GM12878 (cell line): ENCODE results near the gene HIVEP2. TPM values are rescaled to one million over a fixed set of nuclear protein-coding genes. Genes with fewer than 3 reads are reported as not detected.

ENCODE experiments used
- ATAC-seq: fragments of 200-7000 bp; cut with Tn5 transposase; 3 replicates; pipeline ENCODE4 v1.9.1; 2020; ENCODE audit warnings: mild to moderate bottlenecking, moderate library complexity
- BruUV-seq: library from RNA; stranded (reverse); fragments of 400-500 nt; replicated peaks from 2 replicates; lab custom pipeline; 2021; lab: Mats Ljungman, UMichigan
- CTCF ChIA-PET: fragments of 300-600 bp; sonication (Branson Sonifier 250); formaldehyde crosslinking; extraction: SDS; loops from one replicate; lab custom pipeline; 2021; ENCODE audit warnings: inconsistent platforms; lab: Yijun Ruan, JAX
- POLR2A ChIA-PET: fragments of 350-600 bp; formaldehyde crosslinking; extraction: SDS; loops from one replicate; lab custom pipeline; 2021; ENCODE audit warnings: inconsistent platforms; lab: Charles Lee
- RAD21 ChIA-PET: fragments of 300-600 bp; sonication (Branson Sonifier 250); formaldehyde crosslinking; loops from one replicate; lab custom pipeline; 2023; ENCODE audit warnings: antibody characterized with exemption; ENCODE audit not compliant: unreplicated experiment; lab: Charles Lee
- SMC1A ChIA-PET: fragments of 300-600 bp; sonication (Branson Sonifier 250); formaldehyde crosslinking; loops from one replicate; lab custom pipeline; 2023; ENCODE audit not compliant: unreplicated experiment, uncharacterized antibody; lab: Charles Lee
- DNase-seq: peaks from one replicate; pipeline ENCODE4 v3.0.0-alpha.2; 2011; ENCODE audit warnings: low read depth, low spot score
- FAIRE-seq: peaks from 3 replicates; lab custom pipeline; 2011; peaks lifted over from hg19 to GRCh38; lab: Jason Lieb, UNC
- H2AFZ ChIP-seq: 2 replicates; pipeline ENCODE4 v1.6.0; 2011; ENCODE audit warnings: low read depth, low read length, control low read depth; ENCODE audit not compliant: control insufficient read depth
- H3K27ac ChIP-seq: 2 replicates; pipeline ENCODE4 v1.5.1; 2011; ENCODE audit warnings: control low read depth; ENCODE audit not compliant: control insufficient read depth, insufficient read depth
- H3K27me3 ChIP-seq, 2 experiments: replicated peaks in 1 of 2; 2 replicates each; pipeline versions ENCODE4 v1.6.0 to v1.6.1; 2011; ENCODE audit warnings: low read length in 1 of 2; ENCODE audit not compliant: control insufficient read depth in 2 of 2, insufficient read depth in 2 of 2
- H3K36me3 ChIP-seq, 2 experiments: 2 replicates each; pipeline ENCODE4 v1.5.1; 2011; ENCODE audit warnings: low read length in 1 of 2; ENCODE audit not compliant: control insufficient read depth in 2 of 2, insufficient read depth in 2 of 2
- H3K4me1 ChIP-seq: 2 replicates; pipeline ENCODE4 v1.6.1; 2011; ENCODE audit warnings: mild to moderate bottlenecking, low read length, moderate library complexity, mixed read lengths; ENCODE audit not compliant: control insufficient read depth, insufficient read depth
- H3K4me2 ChIP-seq: 2 replicates; pipeline ENCODE4 v1.6.0; 2011; ENCODE audit warnings: control low read depth; ENCODE audit not compliant: control insufficient read depth, insufficient read depth
- H3K4me3 ChIP-seq: fragments of 200-600 bp; sonication (generic); 2 replicates; pipeline ENCODE4 v1.5.1; 2016
- H3K79me2 ChIP-seq: 2 replicates; pipeline ENCODE4 v1.6.0; 2011; ENCODE audit warnings: low read length; ENCODE audit not compliant: control insufficient read depth, insufficient read depth
- H3K9ac ChIP-seq: 2 replicates; pipeline ENCODE4 v1.8.0; 2011; ENCODE audit warnings: low read length, control low read depth, mixed read lengths; ENCODE audit not compliant: control insufficient read depth, insufficient read depth
- H3K9me3 ChIP-seq: replicated peaks from 3 replicates; pipeline ENCODE4 v1.5.1; 2011; ENCODE audit warnings: mild to moderate bottlenecking, low read length; ENCODE audit not compliant: control insufficient read depth, insufficient read depth
- H4K20me1 ChIP-seq: 2 replicates; pipeline ENCODE4 v1.6.0; 2011; ENCODE audit not compliant: control insufficient read depth, insufficient read depth
- CHD1 ChIP-seq: IDR thresholded peaks from 2 replicates; pipeline ENCODE4 v1.6.1; 2012; ENCODE audit warnings: low read depth, low read length, improper control_type of control experiment
- CREM ChIP-seq: IDR thresholded peaks from 2 replicates; pipeline ENCODE4 v1.6.1; 2014; ENCODE audit warnings: antibody characterized with exemption, low read depth
- EED ChIP-seq: sonication (generic); IDR thresholded peaks from 2 replicates; pipeline ENCODE4 v1.6.1; 2016; ENCODE audit warnings: antibody characterized with exemption, low read depth
- KDM1A ChIP-seq: fragments of 200-600 bp; sonication (generic); IDR thresholded peaks from 2 replicates; pipeline ENCODE4 v1.6.1; 2016; ENCODE audit warnings: borderline replicate concordance
- LARP7 ChIP-seq: fragments of 450-650 bp; IDR thresholded peaks from 2 replicates; pipeline ENCODE4 v1.6.1; 2017; ENCODE audit warnings: mild to moderate bottlenecking
- PRDM15 ChIP-seq: fragments of 450-650 bp; formaldehyde crosslinking; IDR thresholded peaks from 2 replicates; pipeline ENCODE4 v1.4.0; 2020; ENCODE audit warnings: mild to moderate bottlenecking, moderate library complexity
- RB1 ChIP-seq: fragments of 450-650 bp; formaldehyde crosslinking; IDR thresholded peaks from 2 replicates; pipeline ENCODE4 v1.6.1; 2017; ENCODE audit warnings: mild to moderate bottlenecking, borderline replicate concordance
- RCOR1 ChIP-seq: conservative IDR thresholded peaks from 2 replicates; pipeline ENCODE4 v1.6.1; 2012; ENCODE audit warnings: low read depth, low read length, improper control_type of control experiment
- TCF3 ChIP-seq: IDR thresholded peaks from 2 replicates; pipeline ENCODE4 v1.6.1; 2012; ENCODE audit warnings: low read depth, mild to moderate bottlenecking, low read length, borderline replicate concordance; ENCODE audit not compliant: insufficient read depth
- ZBTB33 ChIP-seq: fragments of 450-650 bp; IDR thresholded peaks from 2 replicates; pipeline ENCODE4 v1.6.1; 2017; ENCODE audit warnings: mild to moderate bottlenecking
- WGBS: methylation state at CpG from one replicate; pipeline ENCODE4 v1.1.6; 2016; ENCODE audit warnings: low lambda C conversion rate; ENCODE audit not compliant: insufficient replicate concordance, insufficient coverage; ENCODE audit errors: missing lambda C conversion rate; 5-methylcytosine and 5-hydroxymethylcytosine counted together
- in situ Hi-C: fragments of 300-500 bp; cut with MboI; formaldehyde crosslinking; loops from 9 replicates; pipeline ENCODE4 v1.14.3; 2018; ENCODE audit warnings: mixed read lengths
- intact Hi-C: fragments of 100-400 bp; cut with micrococcal nuclease; formaldehyde crosslinking; loops from one replicate; pipeline ENCODE4 v1.14.2; 2022; ENCODE audit not compliant: unreplicated experiment
- polyA plus RNA-seq, 11 experiments: library from polyadenylated mRNA; depleted of rRNA in 4 of 11; unstranded in 6 of 11; stranded (reverse) in 5 of 11; fragments of >200 nt; fragmentation: Nextera tagmentation in 4 of 11; fragmentation: Illumina TruSeq in 1 of 11; extraction: Ambion mirVana in 4 of 11; extraction: Trizol in 1 of 11; gene quantifications; 1 replicate in 1 of 11; 2 replicates in 10 of 11; pipeline versions ENCODE4 v1.2.1 to v1.2.3, GENCODE V29; 2011 to 2016; ENCODE audit warnings: inconsistent platforms in 2 of 11, missing spikeins in 2 of 11, low read depth in 1 of 11
- total RNA-seq, 4 experiments: library from RNA; depleted of rRNA in 3 of 4; stranded (reverse); fragments of >200 nt in 3 of 4; fragmentation: Illumina TruSeq in 1 of 4; extraction: Trizol in 1 of 4; gene quantifications; 2 replicates each; pipeline versions ENCODE4 v1.2.1 to v1.2.3, GENCODE V29; 2013 to 2021
- TF ChIP-seq, protein P1 (sequence below): fragments of 450-650 bp; IDR thresholded peaks from 2 replicates; pipeline ENCODE4 v1.6.1; 2016; ENCODE audit warnings: mild to moderate bottlenecking
- TF ChIP-seq, protein P2 (sequence below): fragments of 450-650 bp; conservative IDR thresholded peaks from 2 replicates; pipeline ENCODE4 v1.6.1; 2017; ENCODE audit warnings: mild to moderate bottlenecking, moderate library complexity

HIVEP2 gene
- total and polyA plus RNA-seq, 10 of the 15 experiments (the other 5 are each of a cell fraction or from before 2014, with no cell fraction given): 1.2 to 15.7 (median 10.2) TPM

DNA sequence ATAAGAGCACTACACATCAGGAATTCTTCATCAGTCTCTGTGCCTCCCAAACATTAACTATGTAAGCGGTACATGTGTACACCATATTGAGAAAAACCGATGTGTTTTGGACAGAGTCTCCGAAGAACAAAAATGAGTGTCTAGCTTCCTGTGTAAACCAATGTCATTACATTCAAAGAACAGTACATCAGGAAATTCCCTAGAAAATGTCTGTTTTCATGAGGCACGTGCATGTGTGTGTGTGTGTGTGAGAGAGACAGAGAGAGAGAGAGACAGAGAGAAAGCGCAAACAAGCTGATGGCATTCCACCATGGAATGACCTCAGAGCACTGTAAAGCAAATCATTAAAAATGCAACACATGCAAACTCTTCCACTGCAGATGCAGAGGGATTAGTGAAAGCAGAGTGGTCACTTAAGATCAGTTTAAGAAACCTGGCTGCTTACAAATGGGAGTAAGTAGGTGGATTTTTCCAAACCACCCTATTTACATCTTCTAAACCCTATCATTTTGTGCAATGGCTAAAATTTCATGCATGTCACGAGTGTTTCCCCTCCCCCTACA is 133.9 kb downstream of the HIVEP2 start:
- DNase-seq: no peak
- no peak overlapping the region for H2AFZ ChIP-seq
- intact Hi-C loops: loop anchor here (2.0 kb wide), 1 partner anchor 26 kb away; no protein-coding TSS in a partner anchor
- 37% methylated on average over 6 of the region's 6 CpGs for WGBS
- in situ Hi-C loops: no loop called here
- ChIA-PET RAD21 (interaction anchor here (0.7 to 16.5 kb wide), 10 partner anchors 8 to 72 kb away, joined by 3 to 209 read pairs (median 6); no protein-coding TSS in a partner anchor), POLR2A (interaction anchor here (0.5 to 2.3 kb wide), 7 partner anchors 8 to 95 kb away, joined by 3 to 6 read pairs (median 4); no protein-coding TSS in a partner anchor), CTCF (interaction anchor here (1.0 kb wide), 2 partner anchors 10 to 13 kb away, joined by 3 to 4 read pairs; no protein-coding TSS in a partner anchor), SMC1A (interaction anchor here (0.8 to 2.4 kb wide), 13 partner anchors 9 to 112 kb away, joined by 3 to 13 read pairs (median 6); no protein-coding TSS in a partner anchor)
- no peaks in the 10 kb centered on the region for H4K20me1 ChIP-seq
- ATAC-seq: peak; percentile 61
- peaks cover 0 to 3% of the 10 kb centered on the region in 2 experiments; a peak in 2 of 4 replicates for H3K36me3 ChIP-seq
- peaks cover 13% of the 10 kb centered on the region for H3K4me1 ChIP-seq
- H3K4me3 ChIP-seq: no peak overlapping the region
- H3K79me2 ChIP-seq: peaks cover 10% of the 10 kb centered on the region
- H3K9ac ChIP-seq: no peak overlapping the region
- H3K27me3 ChIP-seq: no peaks in the 10 kb centered on the region
- BruUV-seq: no TSS peak
- H3K27ac ChIP-seq: peak overlapping the region; percentile 17
- H3K9me3 ChIP-seq: no peaks in the 10 kb centered on the region
- H3K4me2 ChIP-seq: 0 out of 2 replicates have a peak overlapping the region, but pooled peaks have one; percentile 28
- FAIRE-seq: peak; percentile 47
- TF ChIP-seq RCOR1 (no peak), CHD1 (no peak), ZBTB33 (0 out of 2 replicates have a peak, but pooled peaks have one; percentile 6), TCF3 (no peak), RB1 (no peak), PRDM15 (CRISPR knock-in tag) (no peak), KDM1A (no peak), CREM (no peak), LARP7 (no peak), EED (peak; percentile 43; the same call in 1 of the 2 replicates)
- TF ChIP-seq, protein P1, sequence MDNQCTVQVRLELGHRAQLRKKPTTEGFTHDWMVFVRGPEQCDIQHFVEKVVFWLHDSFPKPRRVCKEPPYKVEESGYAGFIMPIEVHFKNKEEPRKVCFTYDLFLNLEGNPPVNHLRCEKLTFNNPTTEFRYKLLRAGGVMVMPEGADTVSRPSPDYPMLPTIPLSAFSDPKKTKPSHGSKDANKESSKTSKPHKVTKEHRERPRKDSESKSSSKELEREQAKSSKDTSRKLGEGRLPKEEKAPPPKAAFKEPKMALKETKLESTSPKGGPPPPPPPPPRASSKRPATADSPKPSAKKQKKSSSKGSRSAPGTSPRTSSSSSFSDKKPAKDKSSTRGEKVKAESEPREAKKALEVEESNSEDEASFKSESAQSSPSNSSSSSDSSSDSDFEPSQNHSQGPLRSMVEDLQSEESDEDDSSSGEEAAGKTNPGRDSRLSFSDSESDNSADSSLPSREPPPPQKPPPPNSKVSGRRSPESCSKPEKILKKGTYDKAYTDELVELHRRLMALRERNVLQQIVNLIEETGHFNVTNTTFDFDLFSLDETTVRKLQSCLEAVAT: peak; percentile 54
- TF ChIP-seq, protein P2, sequence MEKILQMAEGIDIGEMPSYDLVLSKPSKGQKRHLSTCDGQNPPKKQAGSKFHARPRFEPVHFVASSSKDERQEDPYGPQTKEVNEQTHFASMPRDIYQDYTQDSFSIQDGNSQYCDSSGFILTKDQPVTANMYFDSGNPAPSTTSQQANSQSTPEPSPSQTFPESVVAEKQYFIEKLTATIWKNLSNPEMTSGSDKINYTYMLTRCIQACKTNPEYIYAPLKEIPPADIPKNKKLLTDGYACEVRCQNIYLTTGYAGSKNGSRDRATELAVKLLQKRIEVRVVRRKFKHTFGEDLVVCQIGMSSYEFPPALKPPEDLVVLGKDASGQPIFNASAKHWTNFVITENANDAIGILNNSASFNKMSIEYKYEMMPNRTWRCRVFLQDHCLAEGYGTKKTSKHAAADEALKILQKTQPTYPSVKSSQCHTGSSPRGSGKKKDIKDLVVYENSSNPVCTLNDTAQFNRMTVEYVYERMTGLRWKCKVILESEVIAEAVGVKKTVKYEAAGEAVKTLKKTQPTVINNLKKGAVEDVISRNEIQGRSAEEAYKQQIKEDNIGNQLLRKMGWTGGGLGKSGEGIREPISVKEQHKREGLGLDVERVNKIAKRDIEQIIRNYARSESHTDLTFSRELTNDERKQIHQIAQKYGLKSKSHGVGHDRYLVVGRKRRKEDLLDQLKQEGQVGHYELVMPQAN: no peak
